SK-N-SH (cell line): ENCODE results near the gene ZP4. TPM values are rescaled to one million over a fixed set of nuclear protein-coding genes. Genes with fewer than 3 reads are reported as not detected.

Source experiments
- CTCF ChIA-PET: fragments of 300-600, 350-600 bp; formaldehyde crosslinking; extraction: SDS; loops from one replicate; lab custom pipeline; 2021; lab: Yijun Ruan, JAX
- POLR2A ChIA-PET: fragments of 350-600 bp; sonication (Branson Sonifier 250); formaldehyde crosslinking; extraction: SDS; loops from one replicate; lab custom pipeline; 2020; ENCODE audit warnings: antibody characterized with exemption, inconsistent platforms; lab: Yijun Ruan, JAX
- DNase-seq: peaks from one replicate; pipeline ENCODE4 v3.0.0; 2012
- H2AFZ ChIP-seq: fragments of 200-600 bp; sonication (generic); 2 replicates; pipeline ENCODE4 v1.8.1; 2016; ENCODE audit warnings: antibody characterized with exemption, mild to moderate bottlenecking, low read depth
- H3F3A ChIP-seq: fragments of 200-600 bp; sonication (generic); replicated peaks from 2 replicates; pipeline ENCODE3; 2016; ENCODE audit warnings: antibody characterized with exemption, mild to moderate bottlenecking; ENCODE audit not compliant: insufficient read depth
- H3K27ac ChIP-seq, 2 experiments: fragments of 200-500 bp in 1 of 2; fragments of 200-600 bp in 1 of 2; sonication (Bioruptor generic) in 1 of 2; sonication (generic), shearing (Covaris generic) in 1 of 2; 2 replicates each; pipeline versions ENCODE4 v1.5.1 to v1.6.1; 2014 to 2016; ENCODE audit warnings: low read depth in 2 of 2, inconsistent platforms in 1 of 2, low read length in 1 of 2, mild to moderate bottlenecking in 1 of 2, mixed read lengths in 1 of 2
- H3K27me3 ChIP-seq: fragments of 200-600 bp; sonication (generic), shearing (Covaris generic); 2 replicates; pipeline ENCODE4 v1.6.1; 2016; ENCODE audit warnings: mixed run types; ENCODE audit not compliant: insufficient read depth
- H3K36me3 ChIP-seq, 2 experiments: fragments of 200-500 bp in 1 of 2; fragments of 200-600 bp in 1 of 2; sonication (Bioruptor generic) in 1 of 2; sonication (generic) in 1 of 2; replicated peaks in 1 of 2; 2 replicates each; pipeline versions ENCODE3 to v1.5.1; 2014 to 2016; ENCODE audit warnings: low read length in 1 of 2, mild to moderate bottlenecking in 1 of 2; ENCODE audit not compliant: insufficient read depth in 2 of 2, control insufficient read depth in 1 of 2
- H3K4me1 ChIP-seq, 2 experiments: fragments of 200-500 bp in 1 of 2; fragments of 200-600 bp in 1 of 2; sonication (Bioruptor generic) in 1 of 2; sonication (generic), shearing (Covaris generic) in 1 of 2; 2 replicates each; pipeline versions ENCODE4 v1.5.1 to v1.6.1; 2014 to 2016; ENCODE audit warnings: low read depth in 1 of 2, low read length in 1 of 2, mixed run types in 1 of 2; ENCODE audit not compliant: insufficient read depth in 2 of 2, control insufficient read depth in 1 of 2
- H3K4me2 ChIP-seq: fragments of 200-600 bp; sonication (generic), shearing (Covaris generic); 2 replicates; pipeline ENCODE4 v1.6.1; 2017; ENCODE audit warnings: mixed run types
- H3K4me3 ChIP-seq, 2 experiments: fragments of 200-500 bp in 1 of 2; fragments of 200-600 bp in 1 of 2; sonication (Bioruptor generic) in 1 of 2; sonication (generic), shearing (Covaris generic) in 1 of 2; 2 replicates each; pipeline versions ENCODE4 v1.5.1 to v1.8.1; 2014 to 2016; ENCODE audit warnings: low read depth in 2 of 2, inconsistent platforms in 1 of 2, low read length in 1 of 2, mild to moderate bottlenecking in 1 of 2, mixed read lengths in 1 of 2, moderate library complexity in 1 of 2
- H3K79me2 ChIP-seq: fragments of 200-600 bp; sonication (generic); 2 replicates; pipeline ENCODE4 v1.8.1; 2017; ENCODE audit warnings: mild to moderate bottlenecking; ENCODE audit not compliant: insufficient read depth
- H3K9ac ChIP-seq: fragments of 200-600 bp; sonication (generic); 2 replicates; pipeline ENCODE4 v1.6.1; 2017; ENCODE audit warnings: mixed run types
- H3K9me2 ChIP-seq: fragments of 200-600 bp; sonication (generic); 2 replicates; pipeline ENCODE4 v1.6.1; 2017; ENCODE audit warnings: mixed run types
- H3K9me3 ChIP-seq: fragments of 200-600 bp; sonication (generic); 2 replicates; pipeline ENCODE4 v1.6.1; 2017; ENCODE audit warnings: mixed run types, mild to moderate bottlenecking, moderate library complexity
- H4K20me1 ChIP-seq: fragments of 200-600 bp; sonication (generic); 2 replicates; pipeline ENCODE4 v1.6.1; 2017; ENCODE audit warnings: mild to moderate bottlenecking, mixed run types; ENCODE audit not compliant: insufficient read depth
- CTCF ChIP-seq: fragments of 200-600 bp; sonication (generic); IDR thresholded peaks from 2 replicates; pipeline ENCODE4 v1.6.1; 2017; ENCODE audit warnings: antibody characterized with exemption, mild to moderate bottlenecking, moderate library complexity
- EP300 ChIP-seq, 2 experiments: IDR thresholded peaks; 2 replicates each; pipeline versions ENCODE4 v1.4.0 to v1.6.1; 2012; ENCODE audit warnings: borderline replicate concordance in 1 of 2, low read depth in 1 of 2, low read length in 1 of 2
- EZH2phosphoT487 ChIP-seq: fragments of 200-600 bp; sonication (generic); IDR thresholded peaks from 2 replicates; pipeline ENCODE4 v1.6.1; 2017; ENCODE audit warnings: low read depth, mixed run types, mild to moderate bottlenecking, antibody characterized with exemption, moderate library complexity, borderline replicate concordance
- FOSL2 ChIP-seq: IDR thresholded peaks from 2 replicates; pipeline ENCODE4 v1.4.0; 2012; ENCODE audit warnings: low read depth, mild to moderate bottlenecking, moderate library complexity, borderline replicate concordance
- GATA2 ChIP-seq: sonication (generic); formaldehyde crosslinking; IDR thresholded peaks from 2 replicates; pipeline ENCODE4 v1.5.0; 2020; ENCODE audit warnings: mild to moderate bottlenecking, missing genetic modification reagents
- JUND ChIP-seq: IDR thresholded peaks from 2 replicates; pipeline ENCODE4 v1.4.0; 2012
- MEF2A ChIP-seq: IDR thresholded peaks from 2 replicates; pipeline ENCODE4 v1.4.0; 2012; ENCODE audit warnings: low read depth, borderline replicate concordance
- MXI1 ChIP-seq: IDR thresholded peaks from 2 replicates; pipeline ENCODE4 v1.6.1; 2012; ENCODE audit warnings: mild to moderate bottlenecking, low read depth, low read length, improper control_type of control experiment
- NRF1 ChIP-seq: IDR thresholded peaks from 2 replicates; pipeline ENCODE4 v1.6.1; 2012; ENCODE audit warnings: low read depth, mild to moderate bottlenecking, low read length
- RAD21 ChIP-seq: IDR thresholded peaks from 2 replicates; pipeline ENCODE4 v1.6.1; 2012; ENCODE audit warnings: mild to moderate bottlenecking, low read length
- REST ChIP-seq: IDR thresholded peaks from 2 replicates; pipeline ENCODE4 v1.6.1; 2012; ENCODE audit warnings: mild to moderate bottlenecking, low read depth, low read length, moderate library complexity
- RFX5 ChIP-seq: IDR thresholded peaks from 2 replicates; pipeline ENCODE4 v1.6.1; 2012; ENCODE audit warnings: mild to moderate bottlenecking, improper control_type of control experiment, low read length
- RXRA ChIP-seq: IDR thresholded peaks from 2 replicates; pipeline ENCODE4 v1.4.0; 2012; ENCODE audit warnings: low read depth, mild to moderate bottlenecking, borderline replicate concordance
- SIN3A ChIP-seq: IDR thresholded peaks from 2 replicates; pipeline ENCODE4 v1.6.1; 2012; ENCODE audit warnings: low read depth, mild to moderate bottlenecking, low read length, moderate library complexity, borderline replicate concordance
- SMC3 ChIP-seq: IDR thresholded peaks from 2 replicates; pipeline ENCODE4 v1.6.1; 2012; ENCODE audit warnings: low read depth, low read length, improper control_type of control experiment
- TCF12 ChIP-seq: IDR thresholded peaks from 2 replicates; pipeline ENCODE4 v1.4.0; 2012
- TEAD4 ChIP-seq: IDR thresholded peaks from 2 replicates; pipeline ENCODE4 v1.4.0; 2012; ENCODE audit warnings: mild to moderate bottlenecking, borderline replicate concordance; ENCODE audit not compliant: insufficient read depth
- USF2 ChIP-seq: fragments of 150-350 bp; IDR thresholded peaks from 2 replicates; pipeline ENCODE4 v1.6.1; 2017; ENCODE audit warnings: antibody characterized with exemption, low read length, low read depth, borderline replicate concordance
- YY1 ChIP-seq: IDR thresholded peaks from 2 replicates; pipeline ENCODE4 v1.4.0; 2012; ENCODE audit warnings: low read depth, mild to moderate bottlenecking
- WGBS: methylation state at CpG from one replicate; pipeline ENCODE4 v1.1.6; 2017; ENCODE audit warnings: low lambda C conversion rate; 5-methylcytosine and 5-hydroxymethylcytosine counted together
- polyA plus RNA-seq, 3 experiments: library from polyadenylated mRNA; depleted of rRNA; stranded (reverse); fragments of >200 nt; gene quantifications; 2 replicates each; pipeline ENCODE4 v1.2.3, GENCODE V29; 2012

The ZP4 gene
- polyA plus RNA-seq, 1 of the 3 experiments (the other 2 are of a cell fraction): not detected

DNA sequence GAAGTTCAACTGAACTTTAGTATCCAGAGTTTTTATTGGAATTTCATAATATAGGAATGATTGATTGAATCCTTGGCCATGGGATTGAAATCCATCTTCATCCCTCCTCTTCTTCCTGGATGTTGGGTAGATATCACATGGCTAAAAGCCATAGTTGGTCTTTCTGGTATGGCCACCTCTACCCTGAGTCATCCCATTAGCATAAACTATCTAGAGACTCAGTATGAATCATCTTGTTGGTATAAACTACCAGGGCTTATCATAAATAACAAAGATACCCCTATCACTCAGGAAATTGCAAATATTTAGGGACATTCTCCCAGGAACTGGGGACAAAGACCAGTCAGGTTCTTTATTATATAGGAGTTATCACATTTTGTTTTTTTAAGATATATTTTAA lies 21.2 kb upstream of the ZP4 start (continued):
- TF ChIP-seq REST: no peak
- TF ChIP-seq JUND: no peak
- TF ChIP-seq, all 33 proteins: peak for 0

- Histone ChIP-seq H3K4me2 (no peak overlapping the region), H3K9me2 (no peaks in the 10 kb centered on the region), H3K36me3 (no peaks in the 10 kb centered on the region), H3K9ac (no peak overlapping the region), H3K4me1 (no peaks in the 10 kb centered on the region), H3K4me3 (no peak overlapping the region), H4K20me1 (no peaks in the 10 kb centered on the region), H3K27ac (no peak overlapping the region), H3K79me2 (no peaks in the 10 kb centered on the region), H3K9me3 (no peaks in the 10 kb centered on the region), H3F3A (no peaks in the 10 kb centered on the region), H2AFZ (no peak overlapping the region), H3K27me3 (no peaks in the 10 kb centered on the region)
- no peak for TF ChIP-seq RXRA
- no peak for TF ChIP-seq USF2
- no peak for TF ChIP-seq SIN3A
- TF ChIP-seq RFX5: no peak
- no peak for TF ChIP-seq SMC3
- TF ChIP-seq YY1: no peak
- TF ChIP-seq NRF1: no peak
- TF ChIP-seq TEAD4: no peak
- no peak for TF ChIP-seq MXI1
- TF ChIP-seq TCF12: no peak
- TF ChIP-seq CTCF: no peak
- TF ChIP-seq RAD21: no peak
- no peak for TF ChIP-seq JUND
- TF ChIP-seq EP300 (IDR thresholded peaks at IDR 0.05; ENCODE audit: borderline replicate concordance in 1 of 2, low read depth in 1 of 2, low read length in 1 of 2): no peak
- TF ChIP-seq REST: no peak
- TF ChIP-seq EZH2phosphoT487: no peak
- no peak for TF ChIP-seq FOSL2
- TF ChIP-seq GATA2 (CRISPR knock-in tag): no peak
- no peak for TF ChIP-seq MEF2A
- ChIA-PET CTCF (no interaction called here), POLR2A (no interaction called here)
- DNase-seq: no peak
- WGBS: 41% methylated on average over 2 of the region's 2 CpGs
These were observed 20.1 kb upstream of the ZP4 start for GRCh38 chr1:237910834-237911233.
